ENCODE results near the gene ESF1. TPM values are rescaled to one million over a fixed set of nuclear protein-coding genes. Genes with fewer than 3 reads are reported as not detected.

The ESF1 gene
- total RNA-seq, 1 donor from 2014 or later, result 15.1 TPM

DNA sequence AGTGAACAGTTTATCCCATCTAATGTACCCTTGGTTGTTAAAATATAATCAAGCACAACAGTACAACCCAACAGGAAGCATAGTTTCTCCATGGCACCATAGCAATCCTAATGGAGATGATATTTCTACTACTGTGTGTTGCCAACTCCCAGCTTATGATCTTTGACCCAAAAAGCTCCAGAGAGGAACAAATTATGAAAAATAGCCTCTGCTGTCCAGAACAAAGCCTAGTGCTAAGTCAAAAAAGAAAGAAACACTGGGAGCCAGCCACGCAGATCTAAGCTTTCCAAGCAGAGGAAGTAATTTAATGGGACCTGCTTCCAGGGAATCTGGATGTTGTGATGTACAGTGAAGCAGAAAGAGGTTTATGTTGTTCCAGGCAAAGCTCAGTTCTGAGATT, 93.8 kb downstream of the ESF1 start:
- DNase-seq (ENCODE audit: low spot score), result no peak
- intact Hi-C loops (cut with DNase I), result no loop called here

DNA sequence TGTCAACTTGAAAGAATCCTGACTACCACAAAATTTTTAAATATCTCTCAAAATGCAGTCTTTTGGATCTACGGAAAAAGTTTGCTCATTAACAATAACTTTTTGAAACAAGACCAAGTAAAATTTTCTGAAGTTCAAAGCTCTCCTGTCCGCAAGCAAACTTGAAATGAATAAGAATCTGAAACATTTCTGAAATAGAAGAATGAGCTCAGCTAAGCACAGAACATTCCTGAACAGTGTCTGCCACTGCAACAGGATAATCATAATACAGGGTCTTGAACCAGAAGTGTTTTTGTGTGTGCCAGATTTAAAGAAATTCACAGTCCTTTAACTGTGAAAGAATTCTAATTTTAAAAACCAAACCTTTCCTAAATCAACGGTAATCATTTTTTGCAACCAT, 96.9 kb downstream of the ESF1 start:
- no peak for DNase-seq (ENCODE audit: low spot score)
- intact Hi-C loops (cut with DNase I), result no loop called here

DNA sequence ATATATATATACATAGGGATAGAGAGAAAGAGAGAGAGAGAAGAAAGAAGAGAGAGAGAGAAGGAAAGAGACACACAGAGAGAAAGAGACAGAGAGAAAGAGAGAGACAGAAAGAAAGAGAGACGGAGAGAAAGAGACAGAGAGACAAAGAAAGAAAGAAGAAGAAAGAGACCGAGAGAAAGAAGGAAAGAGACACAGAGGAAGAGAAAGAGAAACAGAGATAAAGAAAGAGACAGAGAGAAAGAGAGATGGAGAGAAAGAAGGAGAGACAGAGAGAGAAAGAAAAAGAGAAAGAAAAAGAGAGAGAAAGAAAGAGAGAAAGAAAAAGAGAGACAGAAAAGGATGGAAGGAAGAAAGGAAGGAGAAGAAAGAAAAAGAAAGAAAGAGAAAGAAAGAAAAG, 99.1 kb downstream of the ESF1 start:
- no peak for DNase-seq (ENCODE audit: low spot score)
- intact Hi-C loops (cut with DNase I), result no loop called here

DNA sequence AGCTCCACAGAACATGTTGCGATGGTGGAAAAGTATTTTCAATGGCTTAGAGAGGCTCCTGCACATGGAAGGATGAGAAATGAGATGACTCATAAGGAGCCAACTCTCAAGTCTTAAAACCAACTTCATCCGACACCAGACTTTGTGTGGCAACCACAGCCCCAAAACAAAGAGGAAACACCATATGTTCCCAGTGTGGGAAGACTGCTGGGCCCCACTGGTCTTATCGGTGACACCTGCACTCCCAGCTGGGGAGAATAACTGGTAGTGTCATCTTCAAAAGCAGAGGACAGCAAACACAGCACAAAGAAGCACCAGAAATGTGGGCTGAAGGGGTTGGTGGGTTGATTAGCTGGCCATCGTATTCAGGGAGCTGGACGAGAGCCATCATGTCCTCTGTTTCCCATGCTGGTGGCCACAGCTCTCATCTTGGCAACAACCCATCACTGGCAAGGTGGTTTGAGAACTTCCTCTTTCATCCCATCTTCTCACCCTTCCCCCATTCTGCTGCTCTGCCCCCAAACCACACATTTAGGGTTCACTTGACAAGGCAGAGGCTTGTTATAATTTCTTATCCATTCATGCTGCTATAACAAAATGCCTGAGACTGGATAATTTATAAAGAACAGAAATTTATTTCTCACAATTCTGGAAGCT, 100.0 kb downstream of the ESF1 start:
- no peak for DNase-seq (ENCODE audit: low spot score)
- intact Hi-C loops (cut with DNase I), result no loop called here

DNA sequence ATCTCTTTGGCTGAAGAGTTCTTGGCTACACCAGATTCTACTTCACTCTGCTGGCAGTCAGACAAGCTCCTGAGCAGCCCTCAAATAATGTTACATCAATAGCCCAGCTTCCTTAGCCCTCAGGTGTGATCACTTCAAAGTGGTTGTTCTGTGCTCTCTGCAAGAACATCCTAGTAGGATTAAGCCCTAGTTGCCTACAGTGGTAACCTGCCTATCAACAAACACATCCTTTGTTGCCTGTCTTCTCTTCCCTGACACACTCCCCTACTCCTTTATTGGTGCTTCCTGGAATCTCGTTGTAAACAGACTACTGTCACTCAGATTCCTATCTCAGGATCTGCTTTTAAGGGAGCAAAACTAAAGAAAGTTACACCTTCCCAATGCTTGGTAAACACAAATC, 100.9 kb downstream of the ESF1 start:
- intact Hi-C loops (cut with DNase I), result no loop called here
- DNase-seq (ENCODE audit: low spot score), result no peak

DNA sequence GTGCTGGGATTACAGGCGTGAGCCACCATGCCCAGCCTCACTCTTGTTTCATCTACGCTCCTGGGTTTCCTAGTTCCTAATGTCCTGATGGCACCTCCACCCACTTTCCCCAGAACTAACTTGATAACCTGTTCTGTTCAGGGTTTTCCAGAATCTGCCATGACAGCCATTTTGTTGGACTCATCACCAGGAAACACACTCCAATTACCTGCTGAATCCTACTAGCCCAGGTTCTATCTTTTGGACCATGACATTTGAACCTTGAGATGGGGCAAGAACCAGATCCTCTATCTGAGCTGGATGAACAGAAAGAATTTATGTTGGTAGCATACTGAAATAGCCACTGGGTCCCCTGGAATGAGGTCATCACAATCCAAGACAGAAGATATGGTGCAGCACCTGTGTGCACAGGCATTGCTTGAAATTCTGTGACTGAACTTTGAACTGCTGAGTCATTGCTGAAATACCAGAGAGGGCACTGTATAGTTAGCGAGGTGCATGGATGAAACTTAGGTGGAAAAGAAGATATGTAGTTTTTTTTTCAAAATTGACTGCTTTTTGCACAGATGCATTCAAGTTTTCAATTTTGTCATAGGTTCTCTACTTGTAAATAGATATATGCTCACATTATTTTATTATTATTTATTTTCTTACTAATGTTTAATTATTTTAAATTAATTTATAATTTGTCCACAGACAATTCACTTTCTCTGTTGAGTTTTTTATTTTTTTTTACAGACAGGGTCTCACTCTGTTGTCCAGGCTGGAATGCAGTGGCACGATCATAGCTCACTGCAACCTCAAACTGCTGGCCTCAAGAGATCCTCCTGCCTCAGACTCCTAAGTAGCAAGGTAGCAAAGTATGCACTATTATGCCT, 103.2 kb downstream of the ESF1 start:
- intact Hi-C loops (cut with DNase I), result no loop called here
- DNase-seq (ENCODE audit: low spot score), result no peak

DNA sequence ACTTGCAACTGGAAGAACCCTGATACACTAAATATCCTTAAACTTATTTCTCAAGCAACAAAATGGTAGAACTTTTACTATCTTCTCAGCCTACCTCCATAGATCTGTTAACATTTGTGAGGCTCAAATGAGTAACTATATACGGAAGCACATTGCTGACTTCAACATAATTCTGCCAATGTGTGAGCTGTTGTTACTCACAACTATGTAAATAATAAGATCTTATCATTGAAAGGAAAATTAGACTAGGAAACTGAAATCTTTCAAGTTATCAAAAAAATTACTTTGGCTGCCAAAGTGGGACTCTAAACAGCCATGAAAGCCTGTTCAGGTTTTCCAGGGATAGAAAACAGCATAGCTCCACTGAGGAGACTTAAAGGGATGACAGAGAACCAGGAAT, 105.8 kb downstream of the ESF1 start:
- intact Hi-C loops (cut with DNase I), result no loop called here
- DNase-seq (ENCODE audit: low spot score), result no peak

DNA sequence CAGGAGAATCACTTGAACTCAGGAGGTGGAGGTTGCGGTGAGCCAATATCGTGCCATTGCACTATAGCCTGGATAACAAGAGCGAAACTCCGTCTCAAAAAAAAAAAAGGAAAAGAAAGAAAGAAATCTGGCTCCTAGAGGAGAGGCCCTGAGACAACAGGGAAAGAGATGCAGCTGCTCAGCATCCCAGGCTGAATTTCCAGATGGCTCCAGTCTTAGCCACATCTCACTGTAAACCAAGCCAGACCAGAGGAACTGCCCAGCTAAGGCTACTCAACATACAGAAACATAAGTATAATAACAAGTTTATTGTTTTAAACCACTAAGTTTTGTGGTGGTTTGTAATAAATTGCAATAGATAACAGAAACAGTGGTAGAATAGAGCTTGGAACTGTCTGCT, 107.5 kb downstream of the ESF1 start:
- intact Hi-C loops (cut with DNase I), result no loop called here
- DNase-seq (ENCODE audit: low spot score), result no peak

DNA sequence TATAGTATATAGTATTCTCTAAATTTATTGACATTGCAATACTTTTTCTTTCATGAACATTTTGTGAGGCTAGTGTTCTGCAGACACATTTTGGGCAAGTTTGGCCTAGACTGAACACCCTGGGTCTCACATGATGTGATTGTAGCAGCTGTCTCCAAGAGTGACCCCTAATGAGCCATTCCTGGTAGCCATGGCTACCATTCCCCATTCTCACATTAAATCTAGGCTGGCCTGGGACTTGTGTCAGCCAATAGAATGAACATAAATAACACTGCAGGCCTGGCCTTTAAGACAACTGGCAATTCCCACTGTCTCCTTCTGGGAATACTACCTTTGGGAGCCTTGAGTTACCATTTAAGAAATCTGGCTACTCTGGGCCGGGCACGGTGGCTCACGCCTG, 108.0 kb downstream of the ESF1 start:
- DNase-seq (ENCODE audit: low spot score), result no peak
- intact Hi-C loops (cut with DNase I), result no loop called here

DNA sequence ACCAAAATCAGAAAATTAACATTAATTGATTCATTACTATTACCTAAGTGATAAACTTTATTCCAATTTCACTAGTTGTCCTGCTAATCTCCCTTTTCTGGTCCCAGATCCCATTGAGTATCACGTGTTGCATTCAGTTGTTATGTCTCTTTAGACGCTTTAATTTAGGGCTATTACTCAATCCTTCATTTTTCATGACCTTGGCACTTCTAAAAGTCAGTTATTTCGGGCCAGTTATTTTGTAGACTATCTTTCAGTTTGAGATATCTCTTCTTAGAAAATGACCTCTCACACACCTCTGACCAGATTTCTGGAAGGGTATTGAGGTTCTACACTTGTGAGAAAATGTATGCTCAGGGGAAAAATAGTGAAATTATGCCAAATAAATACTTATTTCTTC, 112.0 kb downstream of the ESF1 start:
- intact Hi-C loops (cut with DNase I), result no loop called here
- DNase-seq (ENCODE audit: low spot score), result no peak

DNA sequence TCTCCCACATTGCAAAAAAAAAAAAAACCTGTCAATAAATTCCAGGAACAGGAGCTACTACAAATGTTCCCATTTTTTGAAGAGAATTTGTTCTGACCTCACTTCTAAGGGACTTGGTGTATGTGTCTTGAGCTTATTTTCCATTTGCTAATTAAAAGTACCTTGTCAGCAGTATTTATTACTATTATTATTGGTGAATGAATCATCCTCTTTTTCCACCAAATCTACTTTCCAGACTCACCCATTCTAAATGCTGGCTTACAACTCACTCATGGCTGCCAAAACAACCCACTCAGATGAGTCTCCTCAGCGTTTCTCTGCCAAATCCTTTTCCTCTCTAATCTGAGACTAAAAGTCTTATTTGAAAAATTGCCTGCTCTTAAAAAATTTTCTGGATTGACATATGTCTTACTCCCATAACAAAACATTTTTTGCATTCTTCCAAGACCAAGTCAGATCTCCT, 112.8 kb downstream of the ESF1 start:
- intact Hi-C loops (cut with DNase I), result no loop called here
- DNase-seq (ENCODE audit: low spot score), result no peak

DNA sequence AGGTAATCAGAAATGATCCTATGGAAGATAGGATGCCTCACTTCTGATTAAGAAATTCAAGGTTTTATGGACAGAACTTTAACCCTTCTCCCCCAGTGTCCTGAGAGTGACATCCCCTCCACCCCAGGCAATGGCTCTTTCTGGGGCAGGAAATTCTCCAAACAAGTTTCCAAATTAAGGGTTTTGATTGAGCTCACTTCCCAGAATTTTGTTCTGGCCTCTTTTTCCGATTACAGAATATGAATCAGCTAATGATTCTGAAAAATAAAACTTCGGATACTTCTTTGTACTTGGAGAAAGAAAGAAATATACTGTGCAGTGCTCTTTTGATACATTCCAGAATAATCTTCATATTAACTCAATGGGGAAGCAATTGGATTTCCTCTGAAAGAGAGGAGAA, 113.2 kb downstream of the ESF1 start:
- no peak for DNase-seq (ENCODE audit: low spot score)
- intact Hi-C loops (cut with DNase I), result no loop called here

DNA sequence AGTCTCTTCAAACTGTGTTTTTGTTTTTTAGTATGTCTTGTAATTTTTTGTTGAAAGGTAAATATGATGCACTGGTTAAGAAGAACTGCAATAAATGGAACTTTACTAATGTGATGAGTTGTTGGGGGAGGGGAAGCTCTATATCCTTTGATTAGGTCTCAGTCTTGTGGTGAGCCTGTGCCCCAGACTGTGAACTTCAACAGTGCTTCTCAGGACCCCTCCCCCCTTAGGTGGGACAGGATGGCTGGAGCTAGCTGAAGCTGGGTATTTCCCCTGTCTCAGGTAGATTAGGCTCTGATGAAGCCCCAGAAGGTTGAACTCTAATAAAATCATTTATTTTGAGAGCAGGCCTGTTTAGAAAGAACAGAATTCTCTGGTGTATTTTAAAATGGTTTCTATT, 114.6 kb downstream of the ESF1 start:
- DNase-seq (ENCODE audit: low spot score), result no peak
- intact Hi-C loops (cut with DNase I), result no loop called here

DNA sequence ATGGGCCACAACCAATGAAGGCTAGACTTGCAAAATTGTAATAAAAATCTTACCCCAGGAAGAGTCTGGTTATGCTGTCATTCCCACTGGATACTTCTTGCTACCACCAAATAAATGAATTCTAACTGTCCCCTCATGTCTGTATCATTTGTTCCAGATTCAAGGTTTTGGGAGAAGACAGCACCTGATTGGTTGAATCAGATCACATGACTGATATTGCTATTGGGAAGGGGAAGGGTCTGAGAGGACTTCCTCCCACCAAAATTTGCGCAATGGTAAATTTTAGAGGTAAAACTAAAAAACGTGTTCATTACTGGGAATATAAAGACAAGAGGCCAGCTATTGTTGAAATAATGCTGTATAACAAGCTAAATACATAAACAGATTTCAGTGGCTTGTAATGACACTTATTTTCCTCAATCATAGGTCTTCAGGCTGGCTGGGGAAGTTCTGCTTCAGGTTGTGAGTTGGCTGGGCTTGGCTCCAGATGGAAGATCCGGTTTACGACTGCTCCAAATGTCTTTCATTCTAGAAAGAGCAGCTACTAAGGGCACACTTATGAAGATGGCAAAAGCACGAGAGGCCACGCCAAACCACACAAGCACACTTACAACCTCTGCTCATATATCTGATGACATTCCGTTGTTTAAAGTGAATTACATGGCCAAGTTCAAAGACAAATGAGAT, 118.9 kb downstream of the ESF1 start:
- intact Hi-C loops (cut with DNase I), result no loop called here
- no peak for DNase-seq (ENCODE audit: low spot score)

Other genes starting within 250 kb of the ESF1 start
- gene TASP1, start 146.0 kb downstream of the ESF1 start, total RNA-seq, result 9.7 TPM
- 65.0 TPM for gene NDUFAF5, start 109 bp upstream of the ESF1 start, total RNA-seq
- 1.4 TPM for gene SEL1L2, start 205.7 kb upstream of the ESF1 start, total RNA-seq
- gene MACROD2, start 210.6 kb upstream of the ESF1 start, total RNA-seq, result 1.6 TPM